CD4-positive, alpha-beta T cell treated with Interleukin-10 for 1 hour (primary cell): ENCODE results near the gene MACROH2A1.

Experiments used
- DNase-seq: peaks from one replicate; pipeline ENCODE4 v3.0.0-alpha.2; 2020

Gene MACROH2A1

GRCh38 chr5:135435467-135436330 is 36.7 kb upstream of the MACROH2A1 start:
- no peak for DNase-seq

- DNase-seq, result no peak
Observed at GRCh38 chr5:135434591-135435466, 35.8 kb upstream of the MACROH2A1 start.

GRCh38 chr5:135433681-135434426 is 34.8 kb upstream of the MACROH2A1 start:
- DNase-seq, result no peak

GRCh38 chr5:135432113-135432512 is 33.1 kb upstream of the MACROH2A1 start:
- no peak for DNase-seq

- no peak for DNase-seq
Observed at GRCh38 chr5:135430135-135430437, 31.1 kb upstream of the MACROH2A1 start.

- no peak for DNase-seq
Observed at GRCh38 chr5:135429301-135430134, 30.5 kb upstream of the MACROH2A1 start.

- DNase-seq, result no peak
Observed at GRCh38 chr5:135428586-135428985, 29.6 kb upstream of the MACROH2A1 start.

- peak; percentile 54 for DNase-seq
Observed at GRCh38 chr5:135426102-135427082, 27.4 kb upstream of the MACROH2A1 start.

GRCh38 chr5:135425641-135426040 is 26.6 kb upstream of the MACROH2A1 start:
- no peak for DNase-seq

- no peak for DNase-seq
Observed at GRCh38 chr5:135423846-135424168, 24.8 kb upstream of the MACROH2A1 start.

GRCh38 chr5:135423146-135423845 is 24.3 kb upstream of the MACROH2A1 start:
- no peak for DNase-seq

GRCh38 chr5:135422419-135422818 is 23.4 kb upstream of the MACROH2A1 start:
- DNase-seq, result no peak

GRCh38 chr5:135417083-135417482 is 18.1 kb upstream of the MACROH2A1 start:
- no peak for DNase-seq

- DNase-seq, result no peak
Observed at GRCh38 chr5:135405082-135405481, 6.1 kb upstream of the MACROH2A1 start.

GRCh38 chr5:135402031-135402430 is 3.0 kb upstream of the MACROH2A1 start:
- DNase-seq, result no peak

- DNase-seq, result no peak
Observed at GRCh38 chr5:135400866-135401265, 1.8 kb upstream of the MACROH2A1 start.

GRCh38 chr5:135399794-135400542 is 937 bp upstream of the MACROH2A1 start:
- no peak for DNase-seq

GRCh38 chr5:135398160-135398854 is 724 bp downstream of the MACROH2A1 start:
- DNase-seq, result peak; percentile 51

- no peak for DNase-seq
Observed at GRCh38 chr5:135397084-135397483, 1.9 kb downstream of the MACROH2A1 start.
